Mesodermal cell (in vitro differentiated cells): ENCODE measurements around the gene SZRD1.

Source experiments
- H3K27ac ChIP-seq: 2 replicates; pipeline ENCODE4 v1.7.0; 2013; ENCODE audit warnings: mild to moderate bottlenecking, low read depth, low read length, moderate library complexity; ENCODE audit not compliant: severe bottlenecking
- H3K36me3 ChIP-seq: 2 replicates; pipeline ENCODE4 v1.7.1; 2013; ENCODE audit warnings: mild to moderate bottlenecking, low read length, moderate library complexity; ENCODE audit not compliant: control insufficient read depth, insufficient read depth
- H3K4me1 ChIP-seq: one replicate; pipeline ENCODE4 v1.7.1; 2013; ENCODE audit warnings: mild to moderate bottlenecking, low read length; ENCODE audit not compliant: insufficient read depth, control insufficient read depth, poor library complexity, severe bottlenecking
- H3K4me3 ChIP-seq: 2 replicates; pipeline ENCODE4 v1.7.0; 2013; ENCODE audit warnings: low read length, control low read depth, mild to moderate bottlenecking; ENCODE audit not compliant: insufficient read depth, poor library complexity, severe bottlenecking; ENCODE audit errors: extremely low read depth
- H3K9me3 ChIP-seq: 2 replicates; pipeline ENCODE4 v1.7.1; 2013; ENCODE audit warnings: mild to moderate bottlenecking, low read length, moderate library complexity; ENCODE audit not compliant: control insufficient read depth
- WGBS, 2 experiments: methylation state at CpG; one replicate each; pipeline ENCODE4 v1.1.5; 2013; ENCODE audit warnings: missing lambda C conversion rate in 2 of 2; ENCODE audit not compliant: insufficient coverage in 2 of 2; 5-methylcytosine and 5-hydroxymethylcytosine counted together

Gene SZRD1

DNA sequence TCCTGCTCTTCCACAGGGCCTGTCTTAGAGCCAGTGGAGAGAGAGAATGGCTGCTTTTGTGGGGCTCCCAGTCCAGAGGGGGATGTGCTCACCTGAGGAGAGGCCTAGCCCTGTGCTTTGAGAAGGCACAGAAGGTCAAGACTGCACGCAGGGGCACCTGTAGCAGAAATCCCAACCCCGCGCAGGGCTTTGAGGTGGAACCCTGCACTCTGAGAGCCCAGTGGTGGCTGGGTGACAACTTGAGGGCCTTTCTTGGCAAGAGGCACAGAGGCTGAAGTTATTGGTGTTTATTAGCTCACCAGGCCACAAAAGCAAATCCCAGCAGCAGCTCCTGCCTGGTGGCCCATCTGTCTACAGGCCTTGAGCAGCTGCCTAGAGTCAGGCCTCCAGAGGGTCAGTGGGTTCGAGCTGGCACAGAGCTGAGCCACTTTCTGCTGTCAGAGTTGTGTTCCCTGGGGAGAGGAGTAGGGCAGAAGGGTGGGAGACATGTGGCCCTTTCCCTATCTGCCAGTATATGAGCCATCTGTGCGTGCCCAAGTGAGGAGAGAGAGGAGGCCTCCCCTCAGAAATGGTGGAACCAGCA, 31.4 kb downstream of the SZRD1 start:
- peaks cover 3% of the 10 kb centered on the region for H3K4me1 ChIP-seq
- H3K9me3 ChIP-seq = no peaks in the 10 kb centered on the region
- peaks cover 60% of the 10 kb centered on the region for H3K36me3 ChIP-seq
- no peak overlapping the region for H3K4me3 ChIP-seq
- 95 to 98% methylated on average over 4 of the region's 5 CpGs for WGBS, 2 experiments
- no peak overlapping the region for H3K27ac ChIP-seq

DNA sequence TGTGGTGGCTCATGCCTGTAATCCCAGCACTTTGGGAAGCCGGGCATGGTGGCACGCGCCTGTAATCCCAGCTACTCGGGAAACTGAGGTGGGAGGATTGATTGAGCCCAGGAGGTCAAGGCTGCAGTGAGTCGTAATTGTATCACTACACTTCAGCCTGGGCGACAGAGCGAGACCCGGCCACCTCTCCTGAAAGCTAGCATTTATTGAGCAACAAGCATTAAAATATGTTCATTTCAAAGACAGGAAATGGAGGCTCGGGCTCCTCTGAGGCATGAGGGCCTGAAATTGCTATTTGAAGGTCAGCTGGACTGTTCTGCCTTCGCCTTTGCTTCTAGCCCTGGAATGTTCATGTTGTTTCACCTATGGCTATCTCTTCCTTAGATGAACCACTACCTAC, 35.7 kb downstream of the SZRD1 start:
- Histone ChIP-seq H3K4me3 (no peak overlapping the region), H3K36me3 (peaks cover 21% of the 10 kb centered on the region), H3K9me3 (no peaks in the 10 kb centered on the region), H3K4me1 (no peaks in the 10 kb centered on the region), H3K27ac (no peak overlapping the region)
- 85 to 96% methylated on average over 7 to 10 of the region's 10 CpGs for WGBS, 2 experiments

DNA sequence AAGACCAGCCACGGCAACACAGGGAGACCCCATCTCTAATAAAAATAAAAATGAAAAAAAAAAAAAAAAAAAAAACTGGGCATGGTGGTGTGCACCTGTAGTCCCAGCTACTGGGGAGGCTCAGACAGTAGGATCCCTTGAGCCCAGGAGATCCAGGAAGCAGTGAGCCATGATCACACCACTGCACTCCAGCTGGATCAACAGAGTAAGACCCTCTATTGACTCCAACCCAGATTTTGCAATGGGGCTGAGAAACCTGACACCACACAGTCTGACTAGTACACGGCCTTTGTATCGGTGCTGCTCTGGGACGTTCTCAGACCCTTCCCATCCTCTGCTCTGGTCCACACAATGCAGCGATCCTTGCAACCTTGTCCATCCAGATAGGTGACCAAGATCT, 38.4 kb downstream of the SZRD1 start:
- Histone ChIP-seq H3K9me3 (no peaks in the 10 kb centered on the region), H3K27ac (no peak overlapping the region), H3K4me1 (no peaks in the 10 kb centered on the region), H3K4me3 (no peak overlapping the region), H3K36me3 (no peaks in the 10 kb centered on the region)
- 80 to 87% methylated on average over 4 of the region's 5 CpGs for whole genome bisulfite sequencing, 2 experiments

DNA sequence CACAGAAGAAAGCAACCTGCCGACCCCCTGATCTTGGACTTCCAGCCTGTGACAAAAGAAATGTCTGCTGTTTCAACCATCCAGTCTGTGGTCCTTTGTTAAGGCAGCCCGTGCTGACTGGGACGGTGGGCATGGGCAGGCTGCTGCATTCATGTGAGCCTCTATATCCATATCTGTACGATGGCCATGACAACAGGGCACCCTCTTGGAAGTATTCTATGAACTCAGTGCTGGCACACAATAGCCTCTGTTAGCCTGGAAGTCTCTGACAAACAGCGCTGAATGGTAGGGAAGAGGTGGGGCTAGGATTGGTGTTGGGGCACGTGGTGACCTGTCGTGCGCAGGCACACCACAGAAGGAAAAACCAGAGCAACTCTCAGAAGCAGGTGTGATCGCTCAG, 39.8 kb downstream of the SZRD1 start:
- Histone ChIP-seq H3K4me1 (no peaks in the 10 kb centered on the region), H3K36me3 (no peaks in the 10 kb centered on the region), H3K27ac (no peak overlapping the region), H3K4me3 (no peak overlapping the region), H3K9me3 (no peaks in the 10 kb centered on the region)
- WGBS, 2 experiments = 91 to 94% methylated on average over 9 of the region's 9 CpGs

DNA sequence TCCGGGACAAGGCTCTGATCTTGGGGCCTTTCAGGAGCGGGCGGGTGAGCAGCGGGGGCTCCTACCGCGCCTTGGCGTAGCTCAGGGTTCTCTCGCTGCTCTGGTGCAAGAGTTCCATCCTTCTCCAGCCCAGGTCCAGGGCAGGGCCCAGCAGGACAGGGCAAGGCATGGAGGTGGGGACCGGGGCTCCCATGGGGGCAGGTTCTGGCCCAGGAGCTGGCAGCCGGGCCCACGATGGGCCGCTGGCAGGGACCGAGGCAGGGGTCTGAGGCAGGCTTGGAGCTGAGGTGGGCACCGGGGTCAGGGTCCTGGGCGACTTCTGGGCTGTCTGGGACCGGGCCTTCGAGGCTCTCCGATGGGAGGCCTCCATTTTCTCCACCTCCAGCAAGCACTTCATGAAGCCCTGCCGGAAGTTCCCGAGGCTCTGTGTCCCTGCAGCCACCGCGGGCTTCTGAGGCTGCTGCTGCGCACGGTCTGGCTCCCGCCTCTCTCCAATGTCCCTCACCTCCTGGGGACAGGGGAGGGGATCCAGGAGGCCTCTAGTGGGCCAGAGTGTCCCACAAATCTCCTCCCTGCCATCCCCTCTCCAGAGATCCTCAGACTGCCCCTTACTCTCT, 42.6 kb downstream of the SZRD1 start:
- 91 to 96% methylated on average over 16 to 18 of the region's 25 CpGs for WGBS, 2 experiments
- no peaks in the 10 kb centered on the region for H3K36me3 ChIP-seq
- no peak overlapping the region for H3K4me3 ChIP-seq
- no peaks in the 10 kb centered on the region for H3K4me1 ChIP-seq
- H3K9me3 ChIP-seq = no peaks in the 10 kb centered on the region
- H3K27ac ChIP-seq = no peak overlapping the region

DNA sequence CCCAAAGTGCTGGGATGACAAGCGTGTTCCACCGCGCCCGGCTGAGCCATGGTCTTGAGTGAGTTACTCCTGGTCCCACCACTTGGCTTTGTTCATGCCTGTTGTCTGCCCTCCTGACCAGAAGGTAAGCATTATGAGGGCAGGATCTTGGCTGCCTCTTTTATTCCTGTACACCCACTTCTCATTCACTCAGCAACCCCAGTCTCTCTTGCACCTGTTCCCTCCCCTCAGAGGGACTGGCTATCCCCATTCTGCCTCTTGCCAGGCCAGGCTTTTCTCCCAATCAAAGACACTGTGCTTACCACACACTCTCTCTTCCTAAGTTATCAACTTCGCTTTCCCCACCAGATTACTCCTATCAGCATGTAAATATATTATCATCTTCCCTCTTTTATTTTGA, 43.8 kb downstream of the SZRD1 start:
- Histone ChIP-seq H3K27ac (no peak overlapping the region), H3K4me3 (no peak overlapping the region), H3K4me1 (no peaks in the 10 kb centered on the region), H3K9me3 (no peaks in the 10 kb centered on the region), H3K36me3 (no peaks in the 10 kb centered on the region)
- WGBS, 2 experiments = 94 to 98% methylated on average over 4 to 5 of the region's 5 CpGs

DNA sequence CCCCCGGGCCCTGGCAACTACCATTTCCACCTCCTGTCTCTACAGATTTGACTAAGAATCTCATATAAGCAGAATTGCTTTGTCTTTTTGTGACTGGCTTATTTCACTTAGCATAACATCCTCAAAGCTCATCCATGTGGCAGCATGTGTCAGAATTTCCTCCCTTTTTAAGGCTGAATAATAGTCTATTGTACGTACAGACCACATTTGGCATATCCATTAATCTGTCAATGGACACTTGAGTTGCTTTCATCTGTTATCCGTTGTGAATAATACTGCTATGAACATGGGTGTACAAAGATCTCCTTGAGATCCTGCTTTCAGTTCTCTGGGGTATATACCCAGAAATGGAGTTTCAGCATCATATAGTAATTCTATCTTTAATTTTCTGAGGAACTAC, 46.1 kb downstream of the SZRD1 start:
- Histone ChIP-seq H3K9me3 (no peaks in the 10 kb centered on the region), H3K27ac (no peak overlapping the region), H3K4me1 (no peaks in the 10 kb centered on the region), H3K4me3 (no peak overlapping the region), H3K36me3 (no peaks in the 10 kb centered on the region)
- WGBS, 2 experiments = 94 to 100% methylated on average over 2 to 3 of the region's 3 CpGs

DNA sequence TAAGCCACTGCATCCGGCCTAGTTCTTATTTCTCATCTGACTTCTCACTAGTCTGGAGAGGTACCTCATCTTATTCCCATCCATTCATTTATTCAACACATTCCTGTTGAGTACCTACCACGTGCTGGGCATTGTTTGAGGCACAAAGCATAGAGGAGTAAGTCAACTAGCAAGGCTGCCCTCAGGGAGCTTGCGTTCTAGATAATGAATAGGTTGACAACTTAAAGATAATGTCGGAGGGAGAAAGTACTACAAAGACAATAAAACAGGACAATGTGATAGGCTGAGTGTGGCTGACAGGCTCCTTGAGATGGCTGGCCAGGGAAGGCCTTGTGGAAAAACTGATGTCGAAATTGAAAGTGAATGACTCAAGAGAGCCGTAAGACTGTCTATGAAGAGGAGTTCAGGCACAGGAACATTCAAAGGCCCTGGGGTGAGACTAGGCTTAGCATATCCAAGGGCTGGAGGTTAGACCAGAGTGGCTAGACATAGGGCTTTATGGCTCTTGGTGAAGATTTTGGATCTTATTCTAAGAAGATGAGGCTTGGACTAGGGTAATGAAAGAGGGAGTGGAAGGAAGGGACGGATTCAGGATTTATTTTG, 51.9 kb downstream of the SZRD1 start:
- H3K36me3 ChIP-seq = no peaks in the 10 kb centered on the region
- H3K4me3 ChIP-seq = no peak overlapping the region
- WGBS, 2 experiments = 93 to 94% methylated on average over 6 of the region's 7 CpGs
- no peaks in the 10 kb centered on the region for H3K9me3 ChIP-seq
- no peak overlapping the region for H3K27ac ChIP-seq
- no peaks in the 10 kb centered on the region for H3K4me1 ChIP-seq

DNA sequence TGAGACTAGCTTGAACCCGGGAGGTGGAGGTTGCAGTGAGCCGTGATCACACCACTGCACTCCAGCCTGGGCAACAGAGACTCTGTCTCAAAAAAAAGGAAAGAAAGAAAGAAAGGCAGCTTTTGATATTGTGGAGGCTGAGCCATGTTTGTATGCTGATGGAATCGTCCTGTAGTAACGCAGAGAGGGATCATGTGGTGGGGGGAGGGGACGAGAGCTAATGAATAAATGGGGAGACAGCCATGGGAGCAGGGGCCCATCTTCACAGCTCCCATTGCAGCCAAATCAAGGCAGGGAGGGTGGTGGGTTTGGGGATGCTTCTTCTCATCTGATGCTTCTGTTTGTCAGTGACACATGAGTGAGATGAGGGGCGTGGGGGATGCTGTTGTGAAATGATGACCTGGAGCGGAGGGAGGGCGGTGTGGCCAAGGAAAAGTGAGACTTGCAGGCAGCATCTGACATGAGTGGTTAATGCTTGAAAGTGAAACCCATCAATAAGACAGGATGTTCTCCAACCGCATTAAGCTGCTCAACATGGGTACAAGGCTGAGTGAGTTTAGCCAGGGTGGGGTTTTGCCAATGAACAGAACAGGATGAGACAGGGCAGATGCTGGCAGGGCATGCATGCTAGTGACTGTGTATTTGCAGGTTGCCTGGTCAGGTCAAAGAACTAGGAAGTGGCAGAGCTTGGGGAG, 53.5 kb downstream of the SZRD1 start:
- Histone ChIP-seq H3K4me1 (no peaks in the 10 kb centered on the region), H3K27ac (no peak overlapping the region), H3K36me3 (no peaks in the 10 kb centered on the region), H3K9me3 (no peaks in the 10 kb centered on the region), H3K4me3 (no peak overlapping the region)
- 81 to 92% methylated on average over 8 to 9 of the region's 9 CpGs for WGBS, 2 experiments

DNA sequence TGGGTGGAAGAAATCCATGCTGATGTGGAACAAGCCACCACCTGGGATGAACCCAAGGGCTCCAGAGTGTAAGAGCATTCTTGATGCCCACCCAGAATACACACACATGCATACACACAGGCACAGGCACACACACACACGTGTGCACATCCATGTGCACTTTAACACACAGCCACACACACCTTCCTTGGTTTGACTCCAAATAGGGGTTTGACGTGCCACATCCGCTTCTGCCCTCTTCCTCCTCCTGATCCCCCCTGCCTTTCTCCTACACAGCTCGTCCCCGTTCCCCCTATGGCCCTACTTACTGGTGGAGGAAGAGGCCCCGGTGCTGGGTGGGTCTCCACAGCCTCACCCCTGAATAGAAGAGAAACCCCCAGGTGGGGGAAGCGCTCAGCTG, 54.2 kb downstream of the SZRD1 start:
- 80 to 81% methylated on average over 2 to 4 of the region's 7 CpGs for WGBS, 2 experiments
- Histone ChIP-seq H3K4me1 (no peaks in the 10 kb centered on the region), H3K27ac (no peak overlapping the region), H3K36me3 (no peaks in the 10 kb centered on the region), H3K9me3 (no peaks in the 10 kb centered on the region), H3K4me3 (no peak overlapping the region)

DNA sequence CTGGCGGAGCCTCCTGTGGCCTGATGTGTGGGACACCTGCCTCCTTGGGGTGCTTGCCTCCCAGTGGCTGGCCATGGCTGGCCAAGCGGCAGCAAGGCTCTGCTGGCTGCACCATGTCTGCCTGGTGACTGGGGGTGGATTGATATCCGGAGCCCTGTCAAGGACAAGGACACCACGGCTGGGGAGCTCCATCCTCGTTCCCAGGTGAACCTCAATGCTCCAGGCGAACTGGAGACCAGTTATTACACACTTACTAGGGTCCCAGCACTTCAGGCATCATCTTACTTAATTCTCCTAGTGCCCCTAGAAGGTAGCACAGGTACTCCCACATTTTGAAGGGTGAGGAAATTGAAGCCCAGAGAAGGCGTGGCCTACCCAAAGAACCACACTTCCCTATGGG, 55.0 kb downstream of the SZRD1 start:
- WGBS, 2 experiments = 80 to 100% methylated on average over 1 to 5 of the region's 7 CpGs
- Histone ChIP-seq H3K36me3 (no peaks in the 10 kb centered on the region), H3K27ac (no peak overlapping the region), H3K4me1 (no peaks in the 10 kb centered on the region), H3K4me3 (no peak overlapping the region), H3K9me3 (no peaks in the 10 kb centered on the region)
